ENCODE results near the gene CPSF4L. TPM values are rescaled to one million over a fixed set of nuclear protein-coding genes. Genes with fewer than 3 reads are reported as not detected.

The CPSF4L gene
- total and polyA plus RNA-seq, 2 of the 13 experiments (the other 11 are each of a cell fraction or from before 2014, with no cell fraction given), result 0.73 to 1.6 TPM

DNA sequence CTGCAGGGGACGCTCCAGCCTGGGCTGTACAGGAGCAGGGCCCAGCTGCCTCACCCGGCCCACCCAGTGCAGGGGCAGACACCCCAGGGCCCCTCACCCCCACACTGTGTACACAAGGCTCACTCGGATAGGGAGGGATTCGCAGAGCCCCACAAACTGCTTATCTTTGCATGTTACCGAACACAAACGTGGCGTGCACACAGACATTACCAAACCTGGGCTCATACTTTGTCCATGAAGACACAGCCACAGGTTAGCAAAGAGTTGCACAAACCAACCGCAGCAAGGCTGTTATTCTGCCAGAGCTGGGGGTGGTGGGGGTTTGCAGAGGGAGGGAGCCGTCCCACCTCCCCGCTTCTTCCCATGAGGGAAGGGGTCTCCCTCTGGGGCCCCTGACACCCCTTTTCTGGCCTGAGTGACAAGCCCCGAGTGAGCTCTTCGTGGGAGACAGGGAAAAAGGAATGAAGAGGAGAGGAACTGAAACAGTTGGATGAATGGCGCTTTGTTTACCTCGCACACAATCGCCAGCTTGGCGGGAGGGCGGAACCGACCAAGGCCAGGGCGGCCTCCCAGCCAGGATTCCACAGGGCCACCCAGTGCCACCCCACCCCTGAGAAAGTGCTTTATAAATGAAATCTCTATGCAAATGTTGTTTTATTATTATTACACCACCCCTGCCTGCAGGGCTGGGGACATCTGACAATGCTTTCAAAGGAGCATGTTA lies 434 bp upstream of the CPSF4L start (continued):
- TF ChIP-seq ARID5B (CRISPR knock-in tag; IDR thresholded peaks at IDR 0.05) (peak; percentile 74), CCDC6 (CRISPR knock-in tag; IDR thresholded peaks at IDR 0.05) (no peak; the same call in none of the 2 replicates), ZFP91 (CRISPR knock-in tag; IDR thresholded peaks at IDR 0.05; ENCODE audit: borderline replicate concordance) (peak; percentile 92; the same call in 1 of the 2 replicates), DNMT1 (CRISPR knock-in tag; IDR thresholded peaks at IDR 0.05) (no peak; the same call in 1 of the 2 replicates), HDAC2 (CRISPR knock-in tag; IDR thresholded peaks at IDR 0.05) (peak; percentile 74), JDP2 (CRISPR knock-in tag; IDR thresholded peaks at IDR 0.05; ENCODE audit: borderline replicate concordance) (no peak), TBX3 (IDR thresholded peaks at IDR 0.05; ENCODE audit: borderline replicate concordance) (0 out of 2 replicates have a peak, but pooled peaks have one; percentile 23), ISX (CRISPR knock-in tag; conservative IDR thresholded peaks at IDR 0.05) (no peak), ZNF569 (CRISPR knock-in tag; IDR thresholded peaks at IDR 0.05; ENCODE audit: borderline replicate concordance) (no peak; the same call in 1 of the 2 replicates), ZZZ3 (CRISPR knock-in tag; IDR thresholded peaks at IDR 0.05; ENCODE audit: borderline replicate concordance) (no peak), RFX1 (IDR thresholded peaks at IDR 0.05) (no peak), SKI (IDR thresholded peaks at IDR 0.05; ENCODE audit: partially characterized antibody) (peak; percentile 40), ZC3H4 (CRISPR knock-in tag; IDR thresholded peaks at IDR 0.05; ENCODE audit: borderline replicate concordance) (no peak), SRSF1 (optimal IDR thresholded peaks at IDR 0.05; ENCODE audit: low read depth, low read length) (peak; percentile 84)
- TF ChIP-seq, protein P1, sequence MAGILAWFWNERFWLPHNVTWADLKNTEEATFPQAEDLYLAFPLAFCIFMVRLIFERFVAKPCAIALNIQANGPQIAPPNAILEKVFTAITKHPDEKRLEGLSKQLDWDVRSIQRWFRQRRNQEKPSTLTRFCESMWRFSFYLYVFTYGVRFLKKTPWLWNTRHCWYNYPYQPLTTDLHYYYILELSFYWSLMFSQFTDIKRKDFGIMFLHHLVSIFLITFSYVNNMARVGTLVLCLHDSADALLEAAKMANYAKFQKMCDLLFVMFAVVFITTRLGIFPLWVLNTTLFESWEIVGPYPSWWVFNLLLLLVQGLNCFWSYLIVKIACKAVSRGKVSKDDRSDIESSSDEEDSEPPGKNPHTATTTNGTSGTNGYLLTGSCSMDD (CRISPR knock-in tag; IDR thresholded peaks at IDR 0.05), result no peak
- TF ChIP-seq, protein P2, sequence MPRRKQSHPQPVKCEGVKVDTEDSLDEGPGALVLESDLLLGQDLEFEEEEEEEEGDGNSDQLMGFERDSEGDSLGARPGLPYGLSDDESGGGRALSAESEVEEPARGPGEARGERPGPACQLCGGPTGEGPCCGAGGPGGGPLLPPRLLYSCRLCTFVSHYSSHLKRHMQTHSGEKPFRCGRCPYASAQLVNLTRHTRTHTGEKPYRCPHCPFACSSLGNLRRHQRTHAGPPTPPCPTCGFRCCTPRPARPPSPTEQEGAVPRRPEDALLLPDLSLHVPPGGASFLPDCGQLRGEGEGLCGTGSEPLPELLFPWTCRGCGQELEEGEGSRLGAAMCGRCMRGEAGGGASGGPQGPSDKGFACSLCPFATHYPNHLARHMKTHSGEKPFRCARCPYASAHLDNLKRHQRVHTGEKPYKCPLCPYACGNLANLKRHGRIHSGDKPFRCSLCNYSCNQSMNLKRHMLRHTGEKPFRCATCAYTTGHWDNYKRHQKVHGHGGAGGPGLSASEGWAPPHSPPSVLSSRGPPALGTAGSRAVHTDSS (CRISPR knock-in tag; conservative IDR thresholded peaks at IDR 0.05), result no peak

All from HepG2 (cell line).